GM19328 (cell line): ENCODE data around the gene C9orf152.
"Not testable (repeated sequence)": the region's sequence is repeated elsewhere in the genome, so short reads cannot be mapped to it uniquely, and the experiment has no call there.

Experiments used
- ATAC-seq: cut with Tn5 transposase; IDR thresholded peaks from one replicate; pipeline ENCODE4 v1.9.1; 2021; ENCODE audit warnings: mild to moderate bottlenecking, moderate library complexity; ENCODE audit not compliant: unreplicated experiment

The C9orf152 gene, protein sequence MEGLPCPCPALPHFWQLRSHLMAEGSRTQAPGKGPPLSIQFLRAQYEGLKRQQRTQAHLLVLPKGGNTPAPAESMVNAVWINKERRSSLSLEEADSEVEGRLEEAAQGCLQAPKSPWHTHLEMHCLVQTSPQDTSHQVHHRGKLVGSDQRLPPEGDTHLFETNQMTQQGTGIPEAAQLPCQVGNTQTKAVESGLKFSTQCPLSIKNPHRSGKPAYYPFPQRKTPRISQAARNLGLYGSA

DNA sequence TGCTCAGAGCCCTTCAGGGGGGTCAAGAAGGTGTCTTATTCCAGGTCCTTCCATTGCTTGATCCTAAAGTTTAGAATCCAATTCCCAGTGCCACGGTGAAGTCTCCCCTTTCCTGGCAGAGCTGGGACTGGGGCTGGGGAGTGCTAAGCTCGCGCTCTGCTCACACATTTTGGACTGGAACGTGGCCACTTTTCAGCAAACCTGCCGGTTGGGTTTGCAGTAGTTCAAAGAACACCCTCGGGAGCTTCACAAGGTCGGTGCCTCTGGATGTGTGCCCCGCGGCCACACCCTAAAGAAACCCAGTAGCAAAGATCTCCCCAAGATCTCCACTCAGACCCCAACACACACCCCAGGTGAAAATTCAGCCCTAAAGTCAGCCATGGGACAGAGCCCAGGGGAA is at the start of gene C9orf152:
Gene C9orf152, minus strand, starts transcription at position 129 of the 400 bp plus-strand sequence. CDS start 580 bp downstream, outside the sequence.
- ATAC-seq, result no peak

DNA sequence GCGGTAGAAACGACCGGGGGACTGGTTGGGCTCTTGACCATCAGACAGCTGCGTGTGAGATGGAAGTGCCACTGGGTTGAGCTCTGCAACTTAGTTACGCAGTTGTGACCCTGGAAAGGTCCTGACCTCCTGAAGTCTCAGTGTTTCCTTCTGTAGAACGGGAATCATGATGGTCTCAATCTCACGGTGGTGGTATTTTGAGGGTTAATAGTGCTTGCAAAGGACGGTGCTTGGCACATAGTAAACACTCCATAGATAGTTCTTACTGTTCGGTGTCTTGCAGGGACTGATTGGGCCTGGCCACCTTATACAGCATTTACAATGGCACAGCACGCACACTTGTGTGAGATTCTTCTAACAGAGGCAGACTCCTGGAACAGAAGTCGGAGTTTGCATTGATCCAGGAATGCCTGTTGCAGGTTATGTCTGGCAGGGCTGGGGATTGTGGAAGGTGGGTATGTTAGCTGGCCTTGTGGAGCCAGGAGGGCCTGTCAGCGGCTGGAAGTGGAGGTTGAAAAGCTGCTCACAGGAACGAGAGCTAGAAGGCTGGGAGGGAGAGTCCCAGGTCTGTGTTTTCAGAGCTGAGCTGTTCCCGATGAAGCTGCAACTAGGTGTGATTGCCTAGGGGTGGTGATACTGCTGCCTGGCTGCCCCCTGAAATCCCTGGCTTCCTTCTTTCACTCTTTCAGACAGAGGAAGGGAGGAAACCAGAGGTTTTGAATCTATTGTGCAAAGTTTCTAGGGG is 49.3 kb upstream of the C9orf152 start:
- no peak for ATAC-seq

GRCh38 chr9:110256380-110257096 is 48.6 kb upstream of the C9orf152 start, which contains the start of gene TXN:
Gene TXN, minus strand, starts transcription at chr9:110256507. Its CDS starts 72 bp downstream, at chr9:110256435.
- ATAC-seq, result peak; percentile 71

GRCh38 chr9:110255463-110256379 is 47.8 kb upstream of the C9orf152 start:
- ATAC-seq, result peak; percentile 19

- ATAC-seq, result no peak
Observed at GRCh38 chr9:110255034-110255462, 47.1 kb upstream of the C9orf152 start.

DNA sequence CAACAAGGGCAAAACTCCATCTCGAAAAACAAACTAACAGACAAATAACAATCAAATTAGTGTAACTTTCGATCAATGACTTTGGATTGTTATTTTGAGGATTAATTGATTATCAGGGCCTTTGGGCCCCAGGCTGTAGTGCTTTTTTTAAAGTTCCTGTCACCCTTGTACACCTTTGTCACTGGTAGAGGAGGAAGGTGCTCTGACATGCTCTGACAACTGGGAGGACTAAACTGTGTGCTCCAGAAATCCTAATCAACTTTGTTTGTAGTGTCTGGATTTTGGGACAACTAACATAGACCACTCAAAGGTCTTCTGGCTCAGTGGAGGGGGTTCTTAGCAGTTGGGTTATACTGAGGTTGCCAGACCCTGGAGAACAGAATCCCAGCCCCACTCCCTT is 46.5 kb upstream of the C9orf152 start:
- no peak for ATAC-seq

- no peak for ATAC-seq
Observed at GRCh38 chr9:110252509-110253139, 44.7 kb upstream of the C9orf152 start.

GRCh38 chr9:110251770-110252169 is 43.8 kb upstream of the C9orf152 start:
- not testable (repeated sequence) for ATAC-seq

DNA sequence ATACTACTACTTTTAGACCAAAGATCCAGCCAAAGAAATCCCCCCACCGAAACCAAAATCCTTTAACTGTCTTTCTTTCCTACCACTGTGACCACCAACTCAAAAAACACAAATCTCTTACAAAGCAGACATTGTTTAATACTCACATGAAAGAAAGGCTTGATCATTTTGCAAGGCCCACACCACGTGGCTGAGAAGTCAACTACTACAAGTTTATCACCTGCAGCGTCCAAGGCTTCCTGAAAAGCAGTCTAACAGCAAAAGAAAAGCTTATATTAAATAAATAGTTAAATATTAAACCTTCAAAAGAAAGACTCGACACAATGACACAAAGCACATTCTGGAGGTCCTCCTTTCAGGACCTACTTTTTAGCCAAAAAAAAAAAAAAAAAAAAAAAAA is 43.3 kb upstream of the C9orf152 start:
- ATAC-seq, result no peak

GRCh38 chr9:110249603-110250002 is 41.6 kb upstream of the C9orf152 start:
- ATAC-seq, result no peak

- no peak for ATAC-seq
Observed at GRCh38 chr9:110248361-110248760, 40.4 kb upstream of the C9orf152 start.

GRCh38 chr9:110246214-110246613 is 38.3 kb upstream of the C9orf152 start:
- no peak for ATAC-seq

DNA sequence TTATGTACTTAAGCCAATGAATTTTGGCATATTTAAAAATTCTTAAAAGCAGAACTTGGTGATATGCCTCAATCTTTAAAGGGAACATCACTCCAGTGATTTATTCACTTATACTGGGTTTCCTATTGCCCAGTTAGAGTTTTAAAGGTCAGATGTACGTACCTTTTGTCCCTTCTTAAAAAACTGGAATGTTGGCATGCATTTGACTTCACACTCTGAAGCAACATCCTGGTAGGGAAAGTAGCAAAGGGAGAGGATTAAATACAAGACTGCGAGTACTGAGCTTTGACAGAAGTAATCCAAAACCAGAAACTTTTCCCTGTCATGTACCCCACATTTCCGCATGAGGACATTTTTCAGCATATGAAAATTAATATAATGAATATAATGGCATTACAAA is 36.7 kb upstream of the C9orf152 start:
- no peak for ATAC-seq

DNA sequence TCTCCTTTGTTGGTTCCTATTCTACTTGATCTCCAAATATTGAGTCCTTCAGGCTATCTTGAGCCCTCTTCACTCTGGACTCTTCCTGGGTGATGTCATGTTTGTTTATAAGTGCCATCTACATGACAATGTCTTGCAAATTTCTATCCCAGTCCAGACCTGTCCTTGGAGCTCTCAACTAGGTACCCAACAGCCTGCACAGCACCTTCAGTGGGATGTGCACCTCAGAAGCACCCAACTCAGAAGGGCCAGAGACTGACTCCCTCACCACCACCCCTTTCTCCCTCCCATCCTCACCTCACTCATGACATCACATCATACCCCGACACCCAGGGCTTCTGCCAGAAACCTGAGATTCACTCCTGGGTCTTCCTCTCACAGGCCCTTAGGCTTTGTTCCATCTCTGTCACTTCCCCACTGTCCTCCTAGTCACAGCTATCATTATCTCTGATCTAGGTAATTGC is 33.9 kb upstream of the C9orf152 start:
- no peak for ATAC-seq

- ATAC-seq, result no peak
Observed at GRCh38 chr9:110241260-110241857, 33.4 kb upstream of the C9orf152 start.

GRCh38 chr9:110240198-110240597 is 32.2 kb upstream of the C9orf152 start:
- no peak for ATAC-seq

- ATAC-seq, result no peak
Observed at GRCh38 chr9:110228321-110228720, 20.4 kb upstream of the C9orf152 start.

- no peak for ATAC-seq
Observed at GRCh38 chr9:110224583-110224982, 16.6 kb upstream of the C9orf152 start.

DNA sequence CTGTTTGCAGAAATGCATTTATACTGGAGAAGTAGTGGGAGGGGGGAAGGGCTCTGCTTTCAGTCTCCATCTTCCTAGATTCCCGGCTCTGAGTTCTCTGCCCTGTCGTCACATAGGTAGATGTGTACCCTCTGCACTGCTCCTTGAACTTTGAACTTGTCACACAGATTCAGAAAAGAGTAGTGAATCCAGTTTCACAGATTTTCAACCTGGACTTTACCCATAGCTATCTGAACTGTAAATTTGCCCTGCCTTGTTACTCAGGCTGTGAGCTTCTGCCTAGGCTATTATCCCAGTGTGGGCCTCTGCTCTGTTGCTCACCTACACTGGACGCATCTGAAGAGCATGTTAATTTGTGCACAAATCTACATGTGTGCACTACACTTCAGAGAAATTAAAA is 12.8 kb upstream of the C9orf152 start:
- no peak for ATAC-seq
